Progenitor cell of endocrine pancreas (in vitro differentiated cells): Measurements from ENCODE around the gene HYDIN. TPM values are rescaled to one million over a fixed set of nuclear protein-coding genes. Genes with fewer than 3 reads are reported as not detected.
"Not testable (repeated sequence)": the region's sequence is repeated elsewhere in the genome, so short reads cannot be mapped to it uniquely, and the experiment has no call there.

Source experiments
- DNase-seq: peaks from one replicate; pipeline ENCODE4 v3.0.0; 2021; ENCODE audit warnings: low spot score; ENCODE audit not compliant: unreplicated experiment
- H3K27ac Mint-ChIP-seq: 2 replicates; pipeline ENCODE4 v1.8.0; 2021; ENCODE audit warnings: mild to moderate bottlenecking, moderate library complexity, mixed read lengths
- H3K27me3 Mint-ChIP-seq: 2 replicates; pipeline ENCODE4 v1.8.0; 2021; ENCODE audit warnings: mixed read lengths
- H3K36me3 Mint-ChIP-seq: 2 replicates; pipeline ENCODE4 v1.8.0; 2022; ENCODE audit warnings: mixed read lengths; ENCODE audit not compliant: insufficient read depth
- H3K4me1 Mint-ChIP-seq: 2 replicates; pipeline ENCODE4 v1.8.0; 2021; ENCODE audit warnings: low read depth, mixed read lengths
- H3K4me3 Mint-ChIP-seq: 2 replicates; pipeline ENCODE4 v1.8.0; 2021; ENCODE audit warnings: low read depth, mild to moderate bottlenecking, moderate library complexity, mixed read lengths
- H3K9me3 Mint-ChIP-seq: 2 replicates; pipeline ENCODE4 v1.8.0; 2021; ENCODE audit warnings: low read depth, mixed read lengths
- total RNA-seq: library from RNA; stranded (reverse); gene quantifications from 2 replicates; pipeline ENCODE4 v1.2.1, GENCODE V29; 2021

Gene HYDIN
- total RNA-seq, 1 donor from 2014 or later = 21.7 TPM

GRCh38 chr16:71069842-71070241 is 160.7 kb downstream of the HYDIN start:
- H3K4me3 Mint-ChIP-seq, H3K4me1 Mint-ChIP-seq, DNase-seq, H3K9me3 Mint-ChIP-seq, H3K27ac Mint-ChIP-seq, H3K27me3 Mint-ChIP-seq, H3K36me3 Mint-ChIP-seq: not testable (repeated sequence)

DNA sequence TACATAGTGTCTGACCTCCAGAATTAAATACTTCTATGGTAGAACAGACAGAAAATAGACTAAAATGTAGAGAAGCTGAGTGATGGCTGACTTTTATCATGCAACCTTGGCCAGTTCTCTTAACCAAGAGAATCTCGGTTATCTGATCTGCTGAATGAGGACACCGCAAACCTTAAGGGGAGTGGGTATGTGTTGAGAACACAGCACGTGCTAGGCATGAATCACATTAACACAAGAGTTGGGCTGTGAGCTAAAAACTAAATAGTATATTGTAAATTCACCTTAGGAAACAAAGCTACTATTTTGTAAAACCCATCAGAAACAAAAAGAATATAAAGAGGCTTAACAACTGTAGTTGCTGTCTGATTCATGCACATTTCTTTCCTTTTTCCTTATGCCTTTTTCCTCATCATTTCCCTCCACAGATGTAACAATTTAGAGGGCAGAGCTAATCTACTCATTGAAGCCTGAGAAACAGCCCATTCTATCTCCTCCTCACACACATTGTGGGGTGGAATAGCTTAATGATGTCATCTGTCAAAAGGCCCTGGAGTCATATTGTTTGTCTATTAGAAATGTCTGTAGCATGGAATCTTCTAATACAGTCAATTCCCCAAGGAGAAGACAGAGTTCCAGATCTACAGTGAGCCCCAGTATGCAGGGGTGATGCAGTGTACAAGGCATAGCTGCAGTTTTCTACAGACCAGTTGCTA is 176.5 kb downstream of the HYDIN start:
- not testable (repeated sequence) for H3K9me3 Mint-ChIP-seq, H3K4me1 Mint-ChIP-seq

DNA sequence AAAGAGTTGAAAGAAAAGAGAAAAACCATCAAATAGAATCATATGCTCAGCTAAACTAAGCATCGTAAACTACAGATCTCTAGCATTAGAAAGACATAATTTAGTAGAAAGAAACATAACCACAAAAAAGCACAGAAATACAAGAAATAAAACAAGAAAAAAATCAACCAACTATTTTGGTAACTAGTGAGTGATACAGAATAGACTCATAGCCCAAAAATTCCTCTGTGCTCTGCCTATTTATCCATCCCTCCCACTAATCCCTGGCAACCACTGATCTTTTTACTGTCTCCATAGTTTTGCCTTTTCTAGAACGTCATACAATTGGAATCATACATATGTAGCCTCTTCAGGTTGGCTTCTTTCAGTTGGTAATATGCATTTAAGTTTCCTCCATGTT is 180.2 kb downstream of the HYDIN start:
- H3K36me3 Mint-ChIP-seq, DNase-seq, H3K27ac Mint-ChIP-seq, H3K27me3 Mint-ChIP-seq, H3K4me1 Mint-ChIP-seq, H3K9me3 Mint-ChIP-seq, H3K4me3 Mint-ChIP-seq: not testable (repeated sequence)

More for the DNA sequence above, 176.5 kb downstream of the HYDIN start:
- H3K27ac Mint-ChIP-seq, H3K27me3 Mint-ChIP-seq, H3K36me3 Mint-ChIP-seq, H3K4me3 Mint-ChIP-seq, DNase-seq: not testable (repeated sequence)

DNA sequence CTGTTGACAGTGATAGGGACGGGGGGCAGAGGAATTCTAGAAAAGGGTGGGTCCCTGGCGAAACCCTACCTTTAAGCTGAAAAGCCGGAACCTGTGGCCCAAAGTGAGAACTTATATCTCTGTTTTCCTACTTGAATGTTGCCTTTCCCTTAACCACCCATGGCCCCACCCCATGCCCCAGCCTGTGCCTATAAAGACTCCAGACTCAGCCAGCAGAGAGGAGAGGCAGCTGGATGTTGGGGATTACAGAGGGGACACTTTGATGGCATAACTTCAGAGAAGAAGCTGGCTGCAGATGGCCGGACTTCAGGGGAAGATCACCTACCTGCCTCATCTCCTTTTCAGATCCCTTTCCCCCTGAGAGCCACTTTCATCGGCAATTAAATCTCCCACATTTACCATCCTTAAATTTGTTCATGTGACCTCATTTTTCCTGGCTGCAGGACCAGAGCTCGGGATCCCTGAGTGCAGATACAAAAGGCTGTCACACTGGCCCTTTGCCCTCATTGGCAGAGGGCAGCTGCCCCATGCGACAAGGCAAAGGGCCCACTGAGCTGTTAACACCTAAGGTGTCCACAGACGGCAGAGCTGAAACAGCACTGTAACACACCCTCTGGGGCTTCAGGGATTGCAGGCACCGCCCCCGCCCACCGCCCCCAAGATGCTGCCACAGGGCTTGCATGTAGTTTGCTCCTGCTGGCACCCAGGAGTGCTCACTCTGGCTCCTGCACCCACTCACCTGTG is 191.0 kb downstream of the HYDIN start:
- DNase-seq, H3K9me3 Mint-ChIP-seq, H3K4me3 Mint-ChIP-seq, H3K4me1 Mint-ChIP-seq, H3K27ac Mint-ChIP-seq, H3K36me3 Mint-ChIP-seq, H3K27me3 Mint-ChIP-seq: not testable (repeated sequence)

DNA sequence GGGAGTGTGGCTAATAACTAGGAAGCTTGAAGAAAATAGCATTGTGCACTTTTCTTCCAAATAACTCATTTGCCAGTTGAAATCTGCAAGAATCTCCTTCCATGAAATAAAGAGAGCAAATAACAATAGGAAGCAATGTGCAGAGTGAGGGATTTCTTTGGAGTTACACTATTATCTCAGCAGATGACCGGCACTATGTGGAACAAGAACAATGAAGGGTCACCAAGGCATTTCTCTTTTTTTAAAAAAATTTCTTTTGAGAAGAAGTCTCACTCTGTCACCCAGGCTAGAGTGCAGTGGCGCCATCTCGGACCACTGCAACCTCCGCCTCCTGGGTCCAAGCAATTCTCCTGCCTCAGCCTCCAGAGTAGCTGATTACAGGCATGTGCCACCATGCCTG is 192.1 kb downstream of the HYDIN start:
- not testable (repeated sequence) for H3K4me1 Mint-ChIP-seq, H3K27ac Mint-ChIP-seq, H3K36me3 Mint-ChIP-seq, H3K4me3 Mint-ChIP-seq, H3K27me3 Mint-ChIP-seq, DNase-seq, H3K9me3 Mint-ChIP-seq

DNA sequence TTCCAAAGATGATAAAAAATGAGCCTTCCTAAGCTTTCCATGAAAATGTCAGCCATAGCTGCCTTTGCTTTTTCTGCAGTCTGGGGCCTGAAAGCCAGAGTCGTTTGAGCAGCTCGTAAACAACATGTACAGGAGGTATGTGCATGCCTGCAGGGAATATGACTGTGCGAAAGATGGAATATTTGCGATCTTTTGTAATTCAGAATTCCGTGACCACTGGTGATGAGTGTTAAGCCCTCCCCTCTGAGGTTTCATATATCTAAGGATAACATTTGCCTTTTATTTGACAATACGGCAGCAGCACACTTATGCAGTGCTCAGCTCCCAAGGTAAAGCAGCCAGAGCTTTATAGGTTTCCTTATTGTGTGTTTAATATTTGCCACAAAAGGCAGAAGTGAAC is 192.5 kb downstream of the HYDIN start:
- H3K9me3 Mint-ChIP-seq, H3K36me3 Mint-ChIP-seq, H3K4me3 Mint-ChIP-seq, H3K27me3 Mint-ChIP-seq, H3K4me1 Mint-ChIP-seq, H3K27ac Mint-ChIP-seq, DNase-seq: not testable (repeated sequence)

DNA sequence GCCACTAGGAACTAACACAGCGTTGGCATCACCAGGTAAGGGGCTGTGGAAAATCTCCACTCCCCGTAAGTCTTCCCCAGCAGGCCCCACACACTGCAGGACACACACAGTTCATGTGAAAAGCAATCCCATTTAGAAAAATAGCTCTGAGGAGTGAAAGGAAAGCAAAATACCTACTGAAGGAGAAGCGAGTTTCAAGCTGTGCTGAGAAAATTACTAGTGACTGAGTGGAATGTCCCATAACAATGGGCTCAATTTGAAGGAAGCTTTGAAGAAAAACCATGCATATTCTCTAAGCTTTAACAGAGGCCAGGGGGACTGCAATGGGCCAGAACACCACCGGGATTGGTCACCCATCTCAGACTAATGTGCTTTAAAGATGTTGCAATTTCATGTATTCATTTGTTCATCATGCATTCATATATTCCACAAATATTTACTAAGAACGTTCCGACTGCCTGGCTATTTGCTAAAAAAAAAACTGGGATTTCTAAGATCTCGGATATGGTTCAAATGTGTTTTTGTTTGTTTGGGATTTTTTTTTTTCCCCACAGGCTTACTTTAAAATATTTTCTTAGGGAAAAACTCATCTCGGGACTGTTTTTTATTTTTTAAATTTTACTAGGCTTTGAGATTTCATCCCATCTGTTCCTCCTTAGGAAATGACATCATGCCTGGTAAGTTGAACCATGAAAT is 202.3 kb downstream of the HYDIN start:
- H3K36me3 Mint-ChIP-seq, H3K27me3 Mint-ChIP-seq, H3K9me3 Mint-ChIP-seq, DNase-seq, H3K27ac Mint-ChIP-seq, H3K4me1 Mint-ChIP-seq, H3K4me3 Mint-ChIP-seq: not testable (repeated sequence)

- H3K4me1 Mint-ChIP-seq, H3K27me3 Mint-ChIP-seq, H3K9me3 Mint-ChIP-seq, DNase-seq, H3K36me3 Mint-ChIP-seq, H3K4me3 Mint-ChIP-seq, H3K27ac Mint-ChIP-seq: not testable (repeated sequence)
These were observed 203.0 kb downstream of the HYDIN start for GRCh38 chr16:71027511-71027910.

GRCh38 chr16:71023851-71024439 is 206.6 kb downstream of the HYDIN start:
- not testable (repeated sequence) for H3K27ac Mint-ChIP-seq, H3K9me3 Mint-ChIP-seq, H3K4me3 Mint-ChIP-seq, H3K36me3 Mint-ChIP-seq, H3K4me1 Mint-ChIP-seq, DNase-seq, H3K27me3 Mint-ChIP-seq

- not testable (repeated sequence) for DNase-seq, H3K27ac Mint-ChIP-seq, H3K36me3 Mint-ChIP-seq, H3K27me3 Mint-ChIP-seq, H3K9me3 Mint-ChIP-seq, H3K4me3 Mint-ChIP-seq, H3K4me1 Mint-ChIP-seq
These were observed 208.5 kb downstream of the HYDIN start for GRCh38 chr16:71021961-71022537.

DNA sequence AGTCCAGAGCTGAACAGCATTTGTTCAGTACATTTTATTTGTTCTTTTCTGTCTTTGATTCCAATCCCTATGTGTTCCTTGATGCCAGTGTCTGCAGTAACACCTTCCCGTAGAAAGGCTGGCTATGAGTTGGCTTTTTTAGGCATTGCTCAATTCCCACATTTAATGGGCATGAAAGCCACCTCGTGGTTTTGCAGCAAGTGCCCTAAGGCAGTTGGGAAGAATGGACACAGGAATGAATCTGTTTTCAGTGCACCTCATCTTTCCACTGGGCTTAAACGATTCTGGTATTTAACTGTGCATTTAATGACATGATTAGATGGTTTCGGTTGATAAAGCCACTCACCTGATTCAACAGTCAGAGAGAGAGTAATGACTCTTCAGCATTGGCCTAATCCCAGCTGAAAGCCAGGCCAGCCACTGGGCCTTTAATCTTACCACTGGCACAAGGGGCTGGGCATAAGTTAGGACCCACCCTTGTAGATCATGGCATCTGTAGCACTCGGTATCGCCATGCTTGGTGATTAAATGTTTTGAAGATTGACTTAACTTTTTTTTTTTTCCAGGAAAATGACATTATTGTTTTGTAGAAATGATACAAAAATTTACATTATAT is 211.3 kb downstream of the HYDIN start:
- not testable (repeated sequence) for H3K36me3 Mint-ChIP-seq, H3K4me1 Mint-ChIP-seq, DNase-seq

GRCh38 chr16:71015419-71015818 is 215.1 kb downstream of the HYDIN start:
- DNase-seq, H3K27me3 Mint-ChIP-seq, H3K4me1 Mint-ChIP-seq, H3K9me3 Mint-ChIP-seq, H3K36me3 Mint-ChIP-seq, H3K4me3 Mint-ChIP-seq, H3K27ac Mint-ChIP-seq: not testable (repeated sequence)

More for the DNA sequence above, 211.3 kb downstream of the HYDIN start:
- H3K27ac Mint-ChIP-seq, H3K27me3 Mint-ChIP-seq, H3K4me3 Mint-ChIP-seq, H3K9me3 Mint-ChIP-seq: not testable (repeated sequence)
